Type B pancreatic cell (in vitro differentiated cells): ENCODE data around the gene RNF150. TPM values are rescaled to one million over a fixed set of nuclear protein-coding genes. Genes with fewer than 3 reads are reported as not detected.

Experiments used
- DNase-seq: peaks from one replicate; pipeline ENCODE4 v3.0.0; 2021; ENCODE audit warnings: mixed read lengths; ENCODE audit not compliant: unreplicated experiment; ENCODE audit errors: extremely low spot score
- H3K27ac Mint-ChIP-seq: 2 replicates; pipeline ENCODE4 v1.8.0; 2021; ENCODE audit warnings: mild to moderate bottlenecking, mixed read lengths
- H3K27me3 Mint-ChIP-seq: 2 replicates; pipeline ENCODE4 v1.8.0; 2021; ENCODE audit warnings: mixed read lengths
- H3K36me3 Mint-ChIP-seq: 2 replicates; pipeline ENCODE4 v1.8.0; 2021; ENCODE audit warnings: mixed read lengths
- H3K4me1 Mint-ChIP-seq: one replicate; pipeline ENCODE4 v1.8.0; 2021; ENCODE audit warnings: mixed read lengths; ENCODE audit not compliant: unreplicated experiment
- H3K4me3 Mint-ChIP-seq: 2 replicates; pipeline ENCODE4 v1.8.0; 2021; ENCODE audit warnings: mild to moderate bottlenecking, mixed read lengths
- H3K9me3 Mint-ChIP-seq: 2 replicates; pipeline ENCODE4 v1.8.0; 2021; ENCODE audit warnings: mixed read lengths
- total RNA-seq: library from RNA; stranded (reverse); gene quantifications from 2 replicates; pipeline ENCODE4 v1.2.1, GENCODE V29; 2021; ENCODE audit warnings: low replicate concordance
- TF ChIP-seq, protein P1 (sequence below): fragments of 200-600 bp; sonication (generic); conservative IDR thresholded peaks from 2 replicates; pipeline ENCODE4 v1.5.0; 2021; ENCODE audit warnings: antibody characterized with exemption, mild to moderate bottlenecking

RNF150 gene
- total RNA-seq, 1 donor from 2014 or later, result 34.0 TPM

DNA sequence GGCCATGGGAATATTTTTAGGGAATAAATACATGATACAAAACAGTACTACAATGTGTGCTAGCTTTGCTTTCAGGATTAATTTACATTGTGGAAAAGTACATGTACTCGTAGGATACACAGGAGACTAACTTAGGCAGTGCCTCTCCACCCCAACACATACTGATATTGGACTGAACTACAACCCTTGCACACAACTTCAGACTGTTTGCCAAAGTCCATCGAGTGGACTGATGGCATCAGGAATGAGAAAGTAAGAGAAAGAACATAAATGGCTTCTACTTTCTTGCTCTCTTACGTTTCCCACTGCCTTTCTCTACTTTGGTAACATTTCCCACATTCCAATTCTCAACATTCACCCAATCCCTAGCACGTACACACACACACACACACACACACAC is 130.1 kb downstream of the RNF150 start:
- H3K4me1 Mint-ChIP-seq, result peaks cover 5% of the 10 kb centered on the region
- H3K27ac Mint-ChIP-seq, result no peak overlapping the region
- no peak for DNase-seq
- peaks cover 4% of the 10 kb centered on the region for H3K9me3 Mint-ChIP-seq
- no peaks in the 10 kb centered on the region for H3K36me3 Mint-ChIP-seq
- H3K4me3 Mint-ChIP-seq, result no peak overlapping the region
- no peaks in the 10 kb centered on the region for H3K27me3 Mint-ChIP-seq
- TF ChIP-seq, protein P1, sequence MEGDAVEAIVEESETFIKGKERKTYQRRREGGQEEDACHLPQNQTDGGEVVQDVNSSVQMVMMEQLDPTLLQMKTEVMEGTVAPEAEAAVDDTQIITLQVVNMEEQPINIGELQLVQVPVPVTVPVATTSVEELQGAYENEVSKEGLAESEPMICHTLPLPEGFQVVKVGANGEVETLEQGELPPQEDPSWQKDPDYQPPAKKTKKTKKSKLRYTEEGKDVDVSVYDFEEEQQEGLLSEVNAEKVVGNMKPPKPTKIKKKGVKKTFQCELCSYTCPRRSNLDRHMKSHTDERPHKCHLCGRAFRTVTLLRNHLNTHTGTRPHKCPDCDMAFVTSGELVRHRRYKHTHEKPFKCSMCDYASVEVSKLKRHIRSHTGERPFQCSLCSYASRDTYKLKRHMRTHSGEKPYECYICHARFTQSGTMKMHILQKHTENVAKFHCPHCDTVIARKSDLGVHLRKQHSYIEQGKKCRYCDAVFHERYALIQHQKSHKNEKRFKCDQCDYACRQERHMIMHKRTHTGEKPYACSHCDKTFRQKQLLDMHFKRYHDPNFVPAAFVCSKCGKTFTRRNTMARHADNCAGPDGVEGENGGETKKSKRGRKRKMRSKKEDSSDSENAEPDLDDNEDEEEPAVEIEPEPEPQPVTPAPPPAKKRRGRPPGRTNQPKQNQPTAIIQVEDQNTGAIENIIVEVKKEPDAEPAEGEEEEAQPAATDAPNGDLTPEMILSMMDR, result no peak

DNA sequence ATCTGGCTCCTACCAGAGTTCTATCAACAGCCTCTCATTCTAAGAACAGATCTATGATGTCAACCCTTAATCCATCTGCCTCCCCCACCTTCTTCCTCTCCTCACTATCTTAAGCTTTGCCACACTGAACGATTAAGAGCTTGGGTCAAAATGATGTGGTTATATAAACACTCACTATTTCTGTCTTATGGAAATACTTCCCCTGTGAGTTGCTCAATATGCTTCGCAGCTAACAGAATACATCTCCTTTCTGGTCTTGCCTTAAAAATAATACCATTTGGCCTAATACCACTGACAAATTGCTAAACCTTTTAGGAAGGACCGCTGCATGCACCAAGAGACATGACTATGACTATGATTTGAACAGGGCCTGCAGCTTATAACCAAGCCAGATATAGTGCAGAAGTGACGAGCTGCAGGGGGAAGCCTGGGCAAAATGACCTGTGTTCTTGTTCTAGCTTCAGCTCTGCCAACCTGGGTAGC is 130.9 kb downstream of the RNF150 start:
- no peaks in the 10 kb centered on the region for H3K27me3 Mint-ChIP-seq
- H3K4me1 Mint-ChIP-seq, result peaks cover 5% of the 10 kb centered on the region
- H3K27ac Mint-ChIP-seq, result no peak overlapping the region
- DNase-seq, result no peak
- H3K4me3 Mint-ChIP-seq, result no peak overlapping the region
- no peaks in the 10 kb centered on the region for H3K36me3 Mint-ChIP-seq
- TF ChIP-seq, protein P1, result no peak
- peaks cover 4% of the 10 kb centered on the region for H3K9me3 Mint-ChIP-seq

DNA sequence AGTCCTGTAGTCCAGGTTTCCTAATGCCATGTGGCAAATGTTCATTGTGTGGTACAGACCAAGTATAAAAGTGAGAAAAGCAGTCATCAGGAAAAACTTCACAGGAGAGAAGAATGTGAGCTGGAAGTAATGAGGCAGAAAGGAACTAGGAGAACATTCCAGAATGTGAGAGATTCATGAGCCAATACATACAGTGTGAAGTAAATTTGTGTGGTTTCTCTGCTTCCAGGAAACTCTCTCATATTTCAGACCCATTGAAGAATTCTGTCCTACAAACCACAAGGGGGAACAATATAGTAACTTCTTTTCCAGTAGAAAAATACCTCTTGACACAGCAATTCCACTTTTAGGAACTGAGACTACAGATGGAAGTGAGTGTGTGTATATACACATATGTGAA is 136.5 kb downstream of the RNF150 start:
- TF ChIP-seq, protein P1, result no peak
- H3K27me3 Mint-ChIP-seq, result no peaks in the 10 kb centered on the region
- no peak overlapping the region for H3K4me3 Mint-ChIP-seq
- no peak for DNase-seq
- no peaks in the 10 kb centered on the region for H3K9me3 Mint-ChIP-seq
- H3K27ac Mint-ChIP-seq, result no peak overlapping the region
- no peaks in the 10 kb centered on the region for H3K36me3 Mint-ChIP-seq
- H3K4me1 Mint-ChIP-seq, result no peaks in the 10 kb centered on the region

DNA sequence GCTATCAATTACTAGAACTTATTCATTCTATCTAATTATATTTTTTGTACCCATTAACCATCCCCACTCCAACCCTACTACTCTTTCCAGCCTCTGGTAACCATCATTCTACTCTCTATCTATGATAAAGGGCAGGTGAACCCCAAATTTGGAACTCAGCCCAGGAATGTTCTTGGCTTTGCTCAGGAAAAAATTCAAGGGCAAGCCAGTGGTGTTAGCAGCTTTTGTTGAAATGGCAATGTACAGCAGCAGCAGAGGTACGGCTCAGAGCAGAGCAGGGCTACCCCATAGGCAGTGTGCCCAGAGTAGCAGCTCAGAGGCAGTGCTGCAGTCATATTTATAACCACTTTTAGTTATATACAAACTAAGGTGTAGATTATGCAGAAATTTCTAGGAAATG is 138.2 kb downstream of the RNF150 start:
- TF ChIP-seq, protein P1, result no peak
- Mint-ChIP-seq H3K9me3 (no peaks in the 10 kb centered on the region), H3K4me1 (no peaks in the 10 kb centered on the region), H3K27ac (no peak overlapping the region), H3K27me3 (no peaks in the 10 kb centered on the region), H3K36me3 (no peaks in the 10 kb centered on the region), H3K4me3 (no peak overlapping the region)
- no peak for DNase-seq

DNA sequence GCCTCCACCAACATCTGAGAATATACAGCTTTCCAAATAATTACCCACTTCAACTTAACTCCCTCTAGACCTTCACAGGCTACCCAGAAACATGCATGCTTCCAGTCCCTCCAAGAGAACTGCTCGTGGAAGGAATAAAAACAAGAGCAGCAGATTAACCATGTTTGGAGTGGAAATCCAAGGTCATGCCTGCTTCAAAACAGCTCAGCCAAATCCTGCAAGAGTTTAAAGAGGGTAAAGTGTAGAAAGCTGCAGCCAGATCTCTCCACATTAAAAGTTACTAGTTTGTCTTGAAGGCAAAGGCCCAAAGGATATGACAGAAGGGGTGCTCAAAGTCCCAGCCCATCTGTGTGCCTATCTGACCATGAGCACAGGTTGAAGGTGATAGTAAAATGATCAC is 139.3 kb downstream of the RNF150 start:
- Mint-ChIP-seq H3K4me3 (no peak overlapping the region), H3K36me3 (no peaks in the 10 kb centered on the region), H3K27ac (no peak overlapping the region), H3K9me3 (no peaks in the 10 kb centered on the region), H3K4me1 (no peaks in the 10 kb centered on the region), H3K27me3 (no peaks in the 10 kb centered on the region)
- DNase-seq, result no peak
- TF ChIP-seq, protein P1, result no peak

DNA sequence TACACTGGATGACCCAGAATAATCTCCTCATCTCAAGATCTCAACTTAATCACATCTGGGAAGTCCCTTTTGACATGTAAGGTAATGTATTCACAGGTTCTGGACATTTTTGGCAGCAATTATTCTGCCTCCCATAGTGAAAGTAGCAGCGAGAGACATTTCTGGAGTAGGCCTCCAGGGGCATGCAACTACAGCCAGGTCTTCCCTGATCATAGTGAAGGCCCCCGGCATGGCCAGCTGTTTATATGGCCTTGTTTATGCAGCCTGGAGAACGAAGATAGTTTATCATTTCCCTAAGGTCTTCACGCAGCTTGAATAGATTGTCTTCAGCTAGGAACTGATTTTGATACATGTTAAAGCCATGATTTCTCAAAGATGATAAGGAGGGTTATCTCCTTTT is 139.9 kb downstream of the RNF150 start:
- Mint-ChIP-seq H3K27ac (no peak overlapping the region), H3K36me3 (no peaks in the 10 kb centered on the region)

More for the DNA sequence above, 139.9 kb downstream of the RNF150 start:
- Mint-ChIP-seq H3K4me3 (no peak overlapping the region), H3K9me3 (no peaks in the 10 kb centered on the region), H3K4me1 (no peaks in the 10 kb centered on the region), H3K27me3 (no peaks in the 10 kb centered on the region)
- TF ChIP-seq, protein P1, result no peak
- no peak for DNase-seq
